Measurements from ENCODE around the gene NODAL.

The NODAL gene

GRCh38 chr10:70435241-70436085 lies 6.0 kb downstream of the NODAL start:
- H3K27ac ChIP-seq, result no peak overlapping the region
- H3K36me3 ChIP-seq, result peaks cover 30% of the 10 kb centered on the region
- TF ChIP-seq Cebpa-rat (IDR thresholded peaks at IDR 0.05), result no peak
- 0 out of 2 replicates have a peak, but pooled peaks cover 7% of the 10 kb centered on the region for H4K20me1 ChIP-seq
- H3K9me3 ChIP-seq, result peaks cover 6% of the 10 kb centered on the region
- H3K9ac ChIP-seq, result no peak overlapping the region
- H3K27me3 ChIP-seq, result peaks cover 30% of the 10 kb centered on the region
- no peak overlapping the region for H3K4me3 ChIP-seq
- peaks cover 27% of the 10 kb centered on the region for H3K4me1 ChIP-seq
- H3K4me2 ChIP-seq, result no peak overlapping the region

GRCh38 chr10:70433581-70434280 lies 7.8 kb downstream of the NODAL start:
- Histone ChIP-seq H3K4me2 (peak overlapping the region; percentile 64), H3K9ac (no peak overlapping the region), H4K20me1 (0 out of 2 replicates have a peak, but pooled peaks cover 4% of the 10 kb centered on the region), H3K4me1 (peaks cover 31% of the 10 kb centered on the region), H3K9me3 (no peaks in the 10 kb centered on the region), H3K4me3 (no peak overlapping the region), H3K27me3 (peaks cover 12% of the 10 kb centered on the region), H3K27ac (no peak overlapping the region), H3K36me3 (peaks cover 45% of the 10 kb centered on the region)
- TF ChIP-seq Cebpa-rat (IDR thresholded peaks at IDR 0.05), result no peak

- peak overlapping the region; percentile 64 for H3K4me2 ChIP-seq
- peaks cover 2% of the 10 kb centered on the region; the same call in 1 of the 2 replicates for H3K27me3 ChIP-seq
- peaks cover 55% of the 10 kb centered on the region for H3K36me3 ChIP-seq
- H4K20me1 ChIP-seq, result 0 out of 2 replicates have a peak, but pooled peaks cover 4% of the 10 kb centered on the region
- no peak overlapping the region for H3K4me3 ChIP-seq
- no peak for TF ChIP-seq Cebpa-rat (IDR thresholded peaks at IDR 0.05)
- peaks cover 33% of the 10 kb centered on the region for H3K4me1 ChIP-seq
- H3K9me3 ChIP-seq, result no peaks in the 10 kb centered on the region
- peak overlapping the region; percentile 22; the same call in 1 of the 2 replicates for H3K27ac ChIP-seq
- H3K9ac ChIP-seq, result peak overlapping the region; percentile 21; the same call in 1 of the 2 replicates
Observed at GRCh38 chr10:70432561-70433263, 8.8 kb downstream of the NODAL start.

DNA sequence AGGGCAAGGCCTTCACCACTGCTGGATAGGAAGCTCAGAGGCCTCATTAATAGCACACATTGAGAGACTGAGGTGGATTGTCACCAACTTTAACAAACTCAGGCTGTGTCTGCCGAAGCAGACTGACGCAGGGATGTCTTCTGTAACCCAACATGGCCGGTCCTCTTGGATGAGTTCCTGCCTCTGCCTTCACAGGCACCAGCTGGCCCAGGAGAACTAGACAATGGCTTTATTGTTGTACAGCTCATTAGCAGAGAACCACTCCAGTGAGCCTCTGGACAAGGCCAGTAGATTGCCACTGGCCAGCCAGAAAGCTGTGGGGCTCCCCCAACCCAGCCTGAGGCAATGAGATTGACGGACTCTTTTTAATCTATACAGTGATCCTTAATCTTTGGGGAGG lies 9.4 kb downstream of the NODAL start:
- H3K4me3 ChIP-seq, result no peak overlapping the region
- H3K4me1 ChIP-seq, result peaks cover 33% of the 10 kb centered on the region
- no peaks in the 10 kb centered on the region for H3K9me3 ChIP-seq
- no peak for TF ChIP-seq Cebpa-rat (IDR thresholded peaks at IDR 0.05)
- peak overlapping the region; percentile 20; the same call in 1 of the 2 replicates for H3K9ac ChIP-seq
- 0 out of 2 replicates have a peak, but pooled peaks cover 4% of the 10 kb centered on the region for H4K20me1 ChIP-seq
- H3K4me2 ChIP-seq, result peak overlapping the region; percentile 64
- peaks cover 61% of the 10 kb centered on the region for H3K36me3 ChIP-seq
- no peaks in the 10 kb centered on the region for H3K27me3 ChIP-seq
- no peak overlapping the region for H3K27ac ChIP-seq

DNA sequence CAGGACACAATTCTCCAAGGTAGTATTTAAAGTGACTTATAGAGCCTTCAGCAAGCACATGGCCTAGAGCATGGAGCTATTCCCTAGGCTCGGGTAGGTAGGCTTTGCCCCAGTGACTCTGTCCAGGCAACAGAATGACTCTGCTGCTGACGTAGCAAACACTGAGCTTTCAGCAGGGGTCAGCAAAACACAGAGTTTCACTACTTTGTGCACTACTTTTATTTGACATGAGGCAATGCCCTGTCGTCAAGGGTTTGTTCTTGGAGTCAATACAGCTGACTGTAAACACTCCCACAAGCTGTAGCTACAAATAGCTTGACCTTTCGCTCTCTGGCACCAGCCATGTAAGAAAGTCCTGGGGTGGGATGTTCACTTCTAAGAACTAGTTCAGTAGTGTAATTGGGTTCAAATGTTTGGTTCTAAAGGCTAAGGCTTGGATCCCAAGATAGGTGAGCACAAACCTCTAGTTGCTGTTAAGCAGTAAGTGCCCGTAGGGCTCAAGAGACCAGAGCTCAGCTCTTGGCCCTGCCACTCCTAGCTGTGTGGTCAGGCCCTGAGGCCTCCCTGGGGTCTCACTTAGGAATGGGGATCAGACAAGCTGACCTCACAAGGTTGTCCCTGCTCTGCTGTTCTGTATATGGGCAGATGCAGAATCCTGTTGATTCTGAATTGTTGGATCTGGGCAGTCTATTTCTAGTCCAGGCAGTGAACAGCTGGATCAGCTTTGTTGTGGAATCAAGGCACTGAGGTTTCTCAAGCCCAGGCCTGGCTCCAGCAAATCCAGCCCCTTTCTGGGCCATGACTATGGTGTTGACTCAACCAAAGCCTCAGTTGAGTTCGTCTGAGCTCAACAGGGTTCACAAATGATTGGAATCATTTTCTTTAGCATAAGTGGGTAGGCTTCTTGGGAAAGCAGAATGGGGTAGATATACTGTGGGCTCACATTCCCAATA lies 10.7 kb downstream of the NODAL start:
- no peak for TF ChIP-seq Cebpa-rat (IDR thresholded peaks at IDR 0.05)
- Histone ChIP-seq H4K20me1 (0 out of 2 replicates have a peak, but pooled peaks cover 4% of the 10 kb centered on the region), H3K9me3 (no peaks in the 10 kb centered on the region), H3K4me2 (no peak overlapping the region), H3K27ac (no peak overlapping the region), H3K4me1 (peaks cover 33% of the 10 kb centered on the region), H3K27me3 (no peaks in the 10 kb centered on the region), H3K36me3 (peaks cover 73% of the 10 kb centered on the region), H3K4me3 (no peak overlapping the region), H3K9ac (no peak overlapping the region)

GRCh38 chr10:70426823-70427222 lies 14.7 kb downstream of the NODAL start:
- peaks cover 17% of the 10 kb centered on the region for H3K4me1 ChIP-seq
- peaks cover 100% of the 10 kb centered on the region for H3K36me3 ChIP-seq
- H3K27me3 ChIP-seq, result no peaks in the 10 kb centered on the region

GRCh38 chr10:70425096-70425495 lies 16.4 kb downstream of the NODAL start:
- no peak for TF ChIP-seq Cebpa-rat (IDR thresholded peaks at IDR 0.05)
- Histone ChIP-seq H4K20me1 (peaks cover 14% of the 10 kb centered on the region; the same call in 1 of the 2 replicates), H3K27me3 (no peaks in the 10 kb centered on the region), H3K27ac (no peak overlapping the region), H3K36me3 (peaks cover 100% of the 10 kb centered on the region), H3K4me1 (peaks cover 21% of the 10 kb centered on the region), H3K4me2 (no peak overlapping the region), H3K9ac (no peak overlapping the region), H3K4me3 (no peak overlapping the region), H3K9me3 (no peaks in the 10 kb centered on the region)

More at GRCh38 chr10:70426823-70427222, 14.7 kb downstream of the NODAL start:
- no peak overlapping the region for H3K9ac ChIP-seq
- peaks cover 5% of the 10 kb centered on the region; the same call in 1 of the 2 replicates for H4K20me1 ChIP-seq
- no peak overlapping the region for H3K27ac ChIP-seq
- H3K4me2 ChIP-seq, result no peak overlapping the region
- no peak overlapping the region for H3K4me3 ChIP-seq
- H3K9me3 ChIP-seq, result no peaks in the 10 kb centered on the region
- no peak for TF ChIP-seq Cebpa-rat (IDR thresholded peaks at IDR 0.05)

GRCh38 chr10:70424320-70424719 lies 17.2 kb downstream of the NODAL start:
- TF ChIP-seq Cebpa-rat (IDR thresholded peaks at IDR 0.05), result no peak

More at GRCh38 chr10:70424320-70424719, 17.2 kb downstream of the NODAL start:
- Histone ChIP-seq H4K20me1 (peaks cover 21% of the 10 kb centered on the region), H3K27me3 (no peaks in the 10 kb centered on the region), H3K4me2 (no peak overlapping the region), H3K36me3 (peaks cover 100% of the 10 kb centered on the region), H3K27ac (no peak overlapping the region), H3K9ac (no peak overlapping the region), H3K4me3 (no peak overlapping the region), H3K4me1 (peaks cover 21% of the 10 kb centered on the region), H3K9me3 (no peaks in the 10 kb centered on the region)
